HEK293 (cell line): ENCODE results near the gene PTPN6.

ENCODE experiments used
- CTCF ChIA-PET: fragments of 350-600 bp; formaldehyde crosslinking; extraction: SDS; loops from one replicate; lab custom pipeline; 2021; ENCODE audit warnings: antibody characterized with exemption; lab: Yijun Ruan, JAX
- POLR2A ChIA-PET: fragments of 300-600 bp; formaldehyde crosslinking; extraction: SDS; loops from one replicate; lab custom pipeline; 2020; ENCODE audit warnings: antibody characterized with exemption, inconsistent platforms; lab: Yijun Ruan, JAX
- H3K27ac ChIP-seq: fragments of 200-500 bp; sonication (Bioruptor generic); 2 replicates; pipeline ENCODE4 v1.5.1; 2014; ENCODE audit warnings: low read depth, low read length, control low read depth, inconsistent platforms; ENCODE audit errors: extremely low read depth
- H3K36me3 ChIP-seq, 2 experiments: fragments of 200-500 bp in 1 of 2; sonication (Bioruptor generic) in 1 of 2; 1 replicate in 1 of 2; 2 replicates in 1 of 2; pipeline ENCODE4 v1.5.1; 2014 to 2017; ENCODE audit warnings: inconsistent platforms in 2 of 2, low read length in 2 of 2; ENCODE audit not compliant: control insufficient read depth in 2 of 2, insufficient read depth in 1 of 2
- H3K4me1 ChIP-seq: fragments of 200-500 bp; sonication (Bioruptor generic); 2 replicates; pipeline ENCODE4 v1.5.1; 2014; ENCODE audit warnings: mild to moderate bottlenecking, low read length, inconsistent platforms; ENCODE audit not compliant: control insufficient read depth, insufficient read depth
- H3K4me3 ChIP-seq: 2 replicates; pipeline ENCODE4 v1.5.1; 2011; ENCODE audit warnings: low read depth, mild to moderate bottlenecking, control low read depth, low read length, moderate library complexity
- H3K9me3 ChIP-seq: fragments of 200-500 bp; sonication (Bioruptor generic); 2 replicates; pipeline ENCODE4 v1.5.1; 2014; ENCODE audit warnings: low read depth, low read length, inconsistent platforms; ENCODE audit not compliant: control insufficient read depth, insufficient read depth
- CTCF ChIP-seq: fragments of 450-650 bp; formaldehyde crosslinking; IDR thresholded peaks from 2 replicates; pipeline ENCODE4 v1.5.1; 2016; ENCODE audit warnings: missing biosample characterization, missing genetic modification characterization
- FEZF1 ChIP-seq: fragments of 450-650 bp; formaldehyde crosslinking; IDR thresholded peaks from 2 replicates; pipeline ENCODE4 v1.5.1; 2016; ENCODE audit warnings: missing biosample characterization, missing genetic modification characterization
- GLIS2 ChIP-seq: fragments of 450-650 bp; formaldehyde crosslinking; IDR thresholded peaks from 2 replicates; pipeline ENCODE4 v1.5.1; 2016; ENCODE audit warnings: missing biosample characterization, missing genetic modification characterization
- KLF1 ChIP-seq: fragments of 450-650 bp; formaldehyde crosslinking; IDR thresholded peaks from 2 replicates; pipeline ENCODE4 v1.5.1; 2016; ENCODE audit warnings: missing biosample characterization, missing genetic modification characterization
- PRDM1 ChIP-seq: fragments of 450-650 bp; formaldehyde crosslinking; IDR thresholded peaks from 2 replicates; pipeline ENCODE4; 2016; ENCODE audit warnings: missing biosample characterization, missing genetic modification characterization
- PRDM6 ChIP-seq: fragments of 450-650 bp; formaldehyde crosslinking; IDR thresholded peaks from 2 replicates; pipeline ENCODE4 v1.5.1; 2017; ENCODE audit warnings: missing biosample characterization, missing genetic modification characterization
- SP2 ChIP-seq: fragments of 450-650 bp; formaldehyde crosslinking; IDR thresholded peaks from 2 replicates; pipeline ENCODE4 v1.5.1; 2016; ENCODE audit warnings: missing biosample characterization, missing genetic modification characterization
- ZBTB48 ChIP-seq: fragments of 450-650 bp; formaldehyde crosslinking; IDR thresholded peaks from 2 replicates; pipeline ENCODE4 v1.5.1; 2016; ENCODE audit warnings: missing biosample characterization, missing genetic modification characterization
- ZFHX2 ChIP-seq: fragments of 450-650 bp; formaldehyde crosslinking; conservative IDR thresholded peaks from 2 replicates; pipeline ENCODE4 v1.5.1; 2016; ENCODE audit warnings: missing biosample characterization, missing genetic modification characterization
- ZNF148 ChIP-seq: fragments of 450-650 bp; formaldehyde crosslinking; IDR thresholded peaks from 2 replicates; pipeline ENCODE4 v1.5.0; 2017; ENCODE audit warnings: missing biosample characterization, missing genetic modification characterization, borderline replicate concordance
- ZNF202 ChIP-seq: fragments of 450-650 bp; formaldehyde crosslinking; IDR thresholded peaks from 2 replicates; pipeline ENCODE4 v1.5.1; 2016; ENCODE audit warnings: missing biosample characterization, missing genetic modification characterization, borderline replicate concordance
- ZNF248 ChIP-seq: fragments of 450-650 bp; formaldehyde crosslinking; IDR thresholded peaks from 2 replicates; pipeline ENCODE4 v1.5.1; 2017; ENCODE audit warnings: missing biosample characterization, missing genetic modification characterization
- ZNF37A ChIP-seq: fragments of 450-650 bp; IDR thresholded peaks from 2 replicates; pipeline ENCODE4 v1.5.1; 2018; ENCODE audit warnings: missing biosample characterization, missing genetic modification characterization
- ZNF514 ChIP-seq: fragments of 450-650 bp; formaldehyde crosslinking; IDR thresholded peaks from 2 replicates; pipeline ENCODE4 v1.5.1; 2016; ENCODE audit warnings: missing biosample characterization, missing genetic modification characterization
- ZNF549 ChIP-seq: fragments of 450-650 bp; IDR thresholded peaks from 2 replicates; pipeline ENCODE4 v1.5.1; 2018; ENCODE audit warnings: missing biosample characterization, missing genetic modification characterization, mild to moderate bottlenecking, inconsistent platforms, moderate library complexity
- ZNF555 ChIP-seq: fragments of 450-650 bp; formaldehyde crosslinking; conservative IDR thresholded peaks from 2 replicates; pipeline ENCODE4 v1.5.1; 2017; ENCODE audit warnings: missing biosample characterization, mild to moderate bottlenecking, missing genetic modification characterization, inconsistent platforms
- ZNF610 ChIP-seq: fragments of 450-650 bp; formaldehyde crosslinking; IDR thresholded peaks from 2 replicates; pipeline ENCODE4 v1.5.1; 2016; ENCODE audit warnings: missing biosample characterization, missing genetic modification characterization, borderline replicate concordance
- ZNF645 ChIP-seq: fragments of 450-650 bp; formaldehyde crosslinking; IDR thresholded peaks from 2 replicates; pipeline ENCODE4; 2016; ENCODE audit warnings: missing biosample characterization, missing genetic modification characterization
- ZNF701 ChIP-seq: fragments of 450-650 bp; formaldehyde crosslinking; IDR thresholded peaks from 2 replicates; pipeline ENCODE4 v1.5.1; 2016; ENCODE audit warnings: missing biosample characterization, missing genetic modification characterization
- ZNF837 ChIP-seq: fragments of 450-650 bp; formaldehyde crosslinking; IDR thresholded peaks from 2 replicates; pipeline ENCODE4 v1.5.1; 2016; ENCODE audit warnings: missing biosample characterization, missing genetic modification characterization
- ZNF843 ChIP-seq: fragments of 450-650 bp; formaldehyde crosslinking; IDR thresholded peaks from 2 replicates; pipeline ENCODE4 v1.5.1; 2016; ENCODE audit warnings: missing biosample characterization, missing genetic modification characterization

PTPN6 gene

GRCh38 chr12:6955108-6956020 is 4.2 kb downstream of the PTPN6 start:
- Histone ChIP-seq H3K4me3 (no peak overlapping the region), H3K9me3 (no peaks in the 10 kb centered on the region), H3K4me1 (no peaks in the 10 kb centered on the region), H3K27ac (no peak overlapping the region), H3K36me3 (no peaks in the 10 kb centered on the region)
- ChIA-PET POLR2A (interaction anchor here (0.6 to 1.3 kb wide), 2 partner anchors 11 to 189 kb away, joined by 3 to 4 read pairs; partner anchors contain the start of gene C12orf57), CTCF (interaction anchor here (0.8 to 1.5 kb wide), 3 partner anchors 8 to 10 kb away, joined by 4 to 8 read pairs (median 5); no protein-coding TSS in a partner anchor)
- TF ChIP-seq ZNF837 (tag by site-specific recombination): no peak
- 0 out of 2 replicates have a peak, but pooled peaks have one; percentile 40 for TF ChIP-seq GLIS2
- no peak for TF ChIP-seq ZBTB48

- no peaks in the 10 kb centered on the region for H3K4me1 ChIP-seq
- ChIA-PET CTCF (interaction anchor here (0.6 to 0.8 kb wide), 3 partner anchors 10 to 940 kb away, joined by 3 to 5 read pairs (median 5); no protein-coding TSS in a partner anchor), POLR2A (interaction anchor here (0.5 to 0.6 kb wide), 2 partner anchors 10 to 190 kb away, joined by 3 read pairs; no protein-coding TSS in a partner anchor)
- no peak for TF ChIP-seq PRDM1 (tag by site-specific recombination)
- no peak for TF ChIP-seq ZFHX2 (tag by site-specific recombination)
- TF ChIP-seq ZNF843 (tag by site-specific recombination): no peak
- TF ChIP-seq ZNF549: no peak
- no peak for TF ChIP-seq ZNF202 (tag by site-specific recombination)
- no peak for TF ChIP-seq ZNF555 (tag by site-specific recombination)
- TF ChIP-seq CTCF (tag by site-specific recombination): no peak
- no peak for TF ChIP-seq ZNF248
- TF ChIP-seq SP2: no peak
- TF ChIP-seq ZNF701 (tag by site-specific recombination): no peak
- no peak for TF ChIP-seq ZNF645 (tag by site-specific recombination)
- TF ChIP-seq ZNF610 (tag by site-specific recombination): no peak
- TF ChIP-seq ZNF37A (tag by site-specific recombination): no peak
- no peak for TF ChIP-seq ZNF514 (tag by site-specific recombination)
- no peak for TF ChIP-seq PRDM6 (tag by site-specific recombination)
- no peak for TF ChIP-seq ZNF148 (tag by site-specific recombination)
- no peak for TF ChIP-seq KLF1 (tag by site-specific recombination)
- no peak for TF ChIP-seq FEZF1
- H3K27ac ChIP-seq: no peak overlapping the region
- no peaks in the 10 kb centered on the region for H3K36me3 ChIP-seq
- H3K4me3 ChIP-seq: no peak overlapping the region
- no peaks in the 10 kb centered on the region for H3K9me3 ChIP-seq
Measured at GRCh38 chr12:6956021-6956727, 5.0 kb downstream of the PTPN6 start.
